ENCODE measurements around the gene KCNJ16.

The KCNJ16 gene

DNA sequence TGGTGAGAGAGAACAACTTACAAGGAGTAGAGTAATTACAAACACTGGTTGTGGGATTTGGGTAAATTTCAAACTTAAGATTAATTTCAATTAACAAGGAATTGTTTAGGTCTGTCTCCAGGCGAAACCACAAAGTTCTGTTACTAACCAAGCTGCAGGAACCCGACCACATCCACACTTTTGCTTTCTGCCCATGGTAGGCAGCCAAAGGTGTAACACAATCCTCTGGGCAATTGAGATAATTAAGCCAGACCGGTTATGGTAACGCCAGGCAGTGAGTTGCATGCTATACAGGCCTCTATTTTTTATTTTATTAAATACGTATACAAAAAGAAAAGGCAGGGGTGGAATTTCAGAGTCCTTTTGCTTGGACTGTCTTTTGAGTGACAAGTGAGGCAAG lies 106.4 kb downstream of the KCNJ16 start:
- no peak for DNase-seq

DNA sequence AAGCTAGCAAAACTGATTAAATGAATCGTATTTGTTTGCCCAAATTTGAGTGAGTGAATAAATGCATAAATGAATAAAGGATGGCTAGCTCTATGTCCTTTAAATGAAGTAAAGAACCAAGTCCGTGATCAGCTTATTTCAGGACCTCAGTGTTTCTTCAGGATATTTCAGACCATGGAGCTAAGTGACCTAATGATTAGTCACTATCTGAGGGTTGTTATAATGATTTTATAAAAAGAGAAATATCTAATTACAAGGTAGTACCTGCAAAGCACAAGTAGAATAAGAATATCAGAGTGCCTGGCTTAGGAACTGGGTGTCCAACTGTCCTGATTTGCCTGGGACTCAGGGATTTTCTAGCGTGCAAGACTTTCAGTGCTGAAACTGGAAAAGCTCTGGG lies 106.8 kb downstream of the KCNJ16 start:
- DNase-seq: no peak

DNA sequence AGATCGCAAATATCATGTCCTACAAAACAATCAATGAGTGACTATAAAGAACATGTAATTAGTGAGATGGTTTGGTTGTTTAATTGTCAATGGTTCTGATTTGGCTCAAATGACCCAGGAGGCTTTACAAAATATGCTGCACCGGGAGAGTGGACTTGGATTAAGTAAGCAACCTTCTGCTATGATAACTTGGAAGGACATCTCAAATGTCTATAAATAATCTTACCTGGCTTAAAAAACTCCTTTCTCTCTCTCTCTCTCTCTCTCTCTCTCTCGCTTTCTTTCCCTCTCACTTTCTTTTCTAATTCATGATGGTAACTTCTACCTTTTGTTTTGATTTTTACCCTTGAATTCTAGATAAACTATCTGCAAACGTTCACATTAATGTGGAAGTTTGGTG lies 108.5 kb downstream of the KCNJ16 start:
- DNase-seq: no peak

- DNase-seq: no peak
Measured at GRCh38 chr17:70184207-70184606, 109.2 kb downstream of the KCNJ16 start.

- DNase-seq: peak; percentile 42
Measured at GRCh38 chr17:70184770-70185169, 109.7 kb downstream of the KCNJ16 start.

Data from midbrain (tissue), 1 donor.